GM18507 (cell line): ENCODE results near the gene TNFRSF25.
A peak's percentile ranks its signal among the peaks of the same experiment; 100 is the strongest.
"Not testable (repeated sequence)": the region's sequence is repeated elsewhere in the genome, so short reads cannot be mapped to it uniquely, and the experiment has no call there.

ENCODE experiments used
- DNase-seq: peaks from one replicate; pipeline ENCODE4 v3.0.0; 2011; ENCODE audit warnings: low read depth; ENCODE audit not compliant: insufficient read length; ENCODE audit errors: extremely low spot score
- FAIRE-seq: peaks from 2 replicates; lab custom pipeline; 2011; peaks lifted over from hg19 to GRCh38; lab: Jason Lieb, UNC

The TNFRSF25 gene

GRCh38 chr1:6444377-6444776 lies 21.6 kb downstream of the TNFRSF25 start:
- DNase-seq (no peak), FAIRE-seq (no peak)

GRCh38 chr1:6443339-6444115 lies 22.4 kb downstream of the TNFRSF25 start:
- FAIRE-seq (no peak), DNase-seq (no peak)

DNA sequence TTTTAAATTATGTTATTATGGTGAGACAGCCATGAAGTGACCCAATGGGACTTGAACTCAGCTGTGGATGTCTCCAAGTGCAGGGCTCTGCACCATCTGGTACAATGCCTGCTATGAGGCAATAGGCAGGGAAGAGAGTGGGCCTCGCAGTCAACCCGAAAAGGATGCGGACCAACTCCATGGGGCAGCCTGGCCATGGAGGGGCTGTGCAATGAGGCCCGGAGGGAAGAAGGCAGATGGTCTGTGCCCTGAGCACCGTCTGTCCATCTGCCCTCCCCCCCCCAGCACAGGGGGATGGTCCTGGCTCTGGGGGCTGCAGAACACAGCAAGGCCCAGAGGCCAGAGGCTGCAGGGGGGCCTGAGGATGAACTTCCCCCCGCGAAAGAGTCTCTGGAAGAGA lies 24.4 kb downstream of the TNFRSF25 start:
- no peak for DNase-seq
- no peak for FAIRE-seq

DNA sequence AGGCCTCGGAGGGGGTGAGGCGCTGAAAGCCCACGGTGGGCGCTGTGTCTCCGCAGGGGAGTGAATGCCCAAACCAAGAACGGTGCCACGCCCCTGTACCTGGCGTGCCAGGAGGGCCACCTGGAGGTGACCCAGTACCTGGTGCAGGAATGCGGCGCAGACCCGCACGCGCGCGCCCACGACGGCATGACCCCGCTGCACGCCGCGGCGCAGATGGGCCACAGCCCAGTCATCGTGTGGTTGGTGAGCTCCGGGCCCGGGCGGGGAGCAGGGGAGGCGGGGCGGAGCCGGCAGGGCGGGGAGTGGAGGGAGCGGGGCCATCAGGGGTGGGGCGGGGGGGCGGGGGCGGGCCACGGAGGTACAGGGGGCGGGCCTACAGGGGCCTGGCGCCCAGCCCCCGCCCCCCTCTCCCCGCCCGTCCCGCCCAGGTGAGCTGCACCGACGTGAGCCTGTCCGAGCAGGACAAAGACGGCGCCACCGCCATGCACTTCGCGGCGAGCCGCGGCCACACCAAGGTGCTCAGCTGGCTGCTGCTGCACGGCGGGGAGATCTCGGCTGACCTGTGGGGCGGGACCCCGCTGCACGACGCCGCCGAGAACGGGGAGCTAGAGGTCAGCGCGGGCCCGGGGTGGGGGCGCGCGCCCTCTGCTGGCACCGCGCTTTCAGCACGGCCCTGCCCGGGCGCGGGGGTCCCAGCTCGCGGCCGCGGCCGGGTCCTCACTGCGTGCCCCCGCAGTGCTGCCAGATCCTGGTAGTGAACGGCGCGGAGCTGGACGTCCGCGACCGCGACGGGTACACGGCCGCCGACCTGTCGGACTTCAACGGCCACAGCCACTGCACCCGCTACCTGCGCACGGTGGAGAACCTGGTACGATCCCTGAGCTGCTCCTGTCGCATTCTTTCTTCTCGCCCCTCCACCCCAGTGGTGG lies 25.5 kb downstream of the TNFRSF25 start:
- FAIRE-seq (no peak), DNase-seq (peak; percentile 42)

- FAIRE-seq = peak; percentile 55
- peak; percentile 62 for DNase-seq
Measured at GRCh38 chr1:6438047-6438525, 27.9 kb downstream of the TNFRSF25 start.

GRCh38 chr1:6437012-6437700 lies 28.8 kb downstream of the TNFRSF25 start:
- DNase-seq, FAIRE-seq: not testable (repeated sequence)

GRCh38 chr1:6436277-6436676 lies 29.7 kb downstream of the TNFRSF25 start:
- not testable (repeated sequence) for DNase-seq, FAIRE-seq

GRCh38 chr1:6435547-6435946 lies 30.4 kb downstream of the TNFRSF25 start:
- no peak for FAIRE-seq

GRCh38 chr1:6435129-6435528 lies 30.8 kb downstream of the TNFRSF25 start:
- no peak for FAIRE-seq

More at GRCh38 chr1:6435547-6435946, 30.4 kb downstream of the TNFRSF25 start:
- DNase-seq = no peak

GRCh38 chr1:6434186-6434585 lies 31.8 kb downstream of the TNFRSF25 start:
- DNase-seq (no peak), FAIRE-seq (no peak)

More at GRCh38 chr1:6435129-6435528, 30.8 kb downstream of the TNFRSF25 start:
- no peak for DNase-seq

DNA sequence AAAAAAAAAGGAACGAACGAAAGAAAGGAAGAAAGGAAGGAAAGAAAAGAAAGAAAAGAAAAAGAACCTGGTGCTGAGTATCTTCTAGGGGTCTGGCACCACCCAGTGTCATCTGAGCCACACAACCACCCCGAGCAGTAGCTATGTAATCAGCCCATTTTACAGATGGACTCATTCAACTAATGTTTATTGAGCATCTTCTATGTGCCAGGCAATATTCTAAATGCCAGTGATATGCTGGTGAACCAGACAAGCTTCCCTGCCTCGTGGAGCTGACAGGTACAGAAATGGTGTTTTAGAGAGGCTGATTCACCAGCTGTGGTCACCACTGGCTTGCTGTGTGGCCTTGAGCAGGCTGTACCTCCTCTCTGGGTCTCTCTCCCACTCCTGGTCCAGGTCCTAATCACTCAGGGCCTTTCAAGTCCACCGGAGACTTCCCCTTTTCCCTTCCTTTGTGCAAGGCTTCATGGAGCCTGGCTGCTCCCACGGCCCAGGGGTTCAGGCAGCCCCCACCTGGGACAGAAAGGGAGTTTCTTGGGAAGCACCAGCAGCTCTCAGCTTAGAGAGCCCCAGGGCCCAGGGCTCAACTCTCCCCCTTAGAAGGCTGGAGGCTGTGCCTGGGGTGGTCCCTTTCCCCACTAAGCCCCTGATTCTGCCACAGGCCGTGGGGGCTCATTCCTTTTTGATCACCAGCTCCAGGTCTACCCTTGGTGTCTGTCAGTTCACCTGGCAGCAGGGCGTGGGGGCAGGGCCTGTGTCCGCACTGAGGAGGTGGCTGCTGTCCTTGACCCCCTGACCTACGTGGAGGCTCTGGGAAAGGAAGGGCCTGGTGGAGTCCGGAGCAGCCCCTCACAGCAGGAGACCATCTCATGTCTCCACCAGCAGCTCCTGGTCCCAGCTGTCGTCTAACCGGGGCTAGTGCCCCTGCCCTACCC lies 34.1 kb downstream of the TNFRSF25 start:
- FAIRE-seq = peak; percentile 56
- not testable (repeated sequence) for DNase-seq

GRCh38 chr1:6429660-6430411 lies 36.1 kb downstream of the TNFRSF25 start:
- not testable (repeated sequence) for DNase-seq, FAIRE-seq

DNA sequence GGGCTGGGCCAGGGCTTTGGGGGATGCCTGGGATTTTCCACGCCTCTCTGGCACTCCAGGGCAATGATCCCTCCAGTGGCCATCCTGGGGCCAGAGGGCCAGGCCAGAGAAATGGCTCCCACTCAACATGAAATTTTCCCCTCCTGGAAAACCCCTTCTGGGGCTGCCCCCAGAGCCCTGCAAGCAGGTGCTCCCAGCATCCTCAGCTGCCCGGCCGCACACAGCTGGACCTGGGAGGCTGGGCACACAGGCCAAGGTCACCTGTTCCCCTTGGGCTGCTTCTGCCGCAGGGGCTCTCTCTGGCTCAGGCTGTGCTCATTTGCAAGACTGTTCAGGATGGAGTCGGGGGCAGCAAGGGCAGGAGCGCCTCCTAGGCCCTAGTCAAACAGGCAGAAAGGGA lies 37.5 kb downstream of the TNFRSF25 start:
- not testable (repeated sequence) for DNase-seq
- peak; percentile 78 for FAIRE-seq

DNA sequence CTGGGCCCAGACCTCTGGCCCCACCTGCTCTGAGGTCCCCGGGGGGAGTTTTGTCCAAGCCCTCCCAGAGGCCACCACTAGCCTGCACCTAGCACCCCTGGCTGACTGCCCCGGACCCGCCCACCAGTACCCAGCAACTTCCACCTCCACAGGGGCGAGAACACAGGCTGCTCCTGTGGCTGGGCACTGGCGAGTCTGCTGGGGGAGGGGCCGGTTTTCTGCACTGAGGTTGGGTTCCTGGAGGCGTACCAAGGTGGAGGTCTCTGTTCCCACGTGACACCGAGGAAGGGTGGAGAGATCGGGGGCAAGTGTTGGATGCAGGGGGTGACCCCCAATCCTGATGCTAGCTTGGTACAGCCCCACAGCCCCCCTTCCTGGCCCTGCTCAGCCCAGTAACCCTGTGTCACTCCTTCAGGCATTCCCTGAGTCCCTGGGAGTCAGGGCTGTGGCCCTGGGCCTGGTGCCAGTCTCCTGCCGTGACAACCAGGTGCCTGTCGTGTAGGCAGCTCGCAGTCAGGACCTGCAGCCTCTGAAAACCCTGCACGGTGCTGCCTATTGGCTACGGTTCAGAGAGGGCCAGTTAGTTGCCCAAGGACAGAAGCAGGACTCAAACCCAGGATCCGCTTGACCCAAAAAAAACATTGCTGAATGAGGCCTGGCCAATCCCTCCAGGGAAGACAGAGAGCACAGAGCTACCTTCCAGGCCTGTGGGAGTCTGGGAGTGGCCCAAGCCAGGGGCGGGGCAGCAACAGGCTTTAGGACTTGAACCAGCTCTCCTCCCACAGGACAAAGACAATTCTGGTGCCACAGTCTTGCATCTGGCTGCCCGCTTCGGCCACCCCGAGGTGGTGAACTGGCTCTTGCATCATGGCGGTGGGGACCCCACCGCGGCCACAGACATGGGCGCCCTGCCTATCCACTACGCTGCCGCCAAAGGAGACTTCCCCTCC lies 38.3 kb downstream of the TNFRSF25 start:
- DNase-seq (no peak), FAIRE-seq (no peak)

- FAIRE-seq = no peak
- no peak for DNase-seq
Measured at GRCh38 chr1:6426972-6427350, 39.0 kb downstream of the TNFRSF25 start.

GRCh38 chr1:6426277-6426971 lies 39.5 kb downstream of the TNFRSF25 start:
- no peak for FAIRE-seq
- no peak for DNase-seq
